Right hindlimb (tissue), 1 donor: ENCODE results near the gene CEPT1.

Experiments used
- DNase-seq: peaks from one replicate; pipeline ENCODE4 v3.0.0-alpha.2; 2018

CEPT1 gene

DNA sequence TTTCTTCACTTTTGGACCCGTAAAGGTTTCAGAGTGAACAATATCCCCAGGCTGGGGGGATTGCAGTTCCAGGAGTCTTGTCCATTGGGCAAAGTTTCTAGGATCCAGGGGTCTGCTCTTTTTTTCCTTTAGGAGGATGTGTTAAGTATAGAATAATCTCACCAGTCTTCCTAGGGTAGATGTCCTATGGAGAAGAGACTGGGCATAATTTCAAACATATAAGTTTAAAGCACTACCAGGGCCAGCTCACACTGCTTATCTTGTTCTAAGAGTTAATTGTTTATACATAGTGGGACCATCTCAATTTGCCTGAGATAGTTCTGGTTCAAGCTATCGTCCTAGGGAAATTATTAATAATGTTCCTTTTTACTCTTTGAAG, 88.7 kb downstream of the CEPT1 start:
- no peak for DNase-seq

DNA sequence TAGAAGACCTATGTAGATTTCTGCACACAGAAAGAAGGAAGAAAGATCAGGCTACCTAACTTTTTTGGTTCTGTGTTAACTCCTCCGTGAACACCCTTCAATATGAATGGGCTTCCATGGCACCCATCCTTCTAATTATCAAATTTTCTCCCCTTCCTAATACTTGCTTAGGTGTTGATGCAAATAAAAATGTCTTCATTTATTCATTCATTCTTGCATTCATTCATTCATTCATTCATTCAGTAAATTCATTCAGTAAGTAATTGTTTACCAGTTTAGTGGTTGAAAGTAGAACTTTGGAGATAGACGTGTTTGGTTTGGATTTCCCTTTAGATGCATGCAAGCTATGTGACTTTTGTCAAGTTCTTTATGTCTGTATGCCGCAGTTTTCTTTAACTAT, 92.1 kb downstream of the CEPT1 start:
- DNase-seq, result no peak

DNA sequence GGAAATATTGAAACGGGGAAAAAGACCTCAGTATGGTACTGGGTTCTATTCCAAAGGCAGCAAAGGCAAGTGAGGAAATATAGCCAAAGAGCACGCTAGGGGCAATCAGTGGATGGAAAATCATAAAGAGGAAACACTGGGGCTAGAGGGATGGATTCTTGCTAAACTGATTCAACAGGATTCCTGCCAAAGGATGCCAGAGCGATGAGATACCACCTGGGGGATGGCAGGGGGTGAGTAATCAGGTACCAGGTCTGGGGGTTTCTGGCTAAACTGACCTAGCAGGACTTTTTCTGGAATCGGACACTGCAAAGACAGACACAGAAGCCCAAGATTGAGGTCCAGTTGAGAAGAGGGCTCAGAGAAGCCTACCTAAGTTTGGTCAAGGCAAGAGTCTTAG, 94.2 kb downstream of the CEPT1 start:
- DNase-seq, result no peak
